IMR-90 (cell line): ENCODE measurements around the gene CYS1. TPM values are rescaled to one million over a fixed set of nuclear protein-coding genes. Genes with fewer than 3 reads are reported as not detected.
A peak's percentile ranks its signal among the peaks of the same experiment; 100 is the strongest.

Source experiments
- ATAC-seq: fragments of 200-7000 bp; cut with Tn5 transposase; 2 replicates; pipeline ENCODE4 v1.9.1; 2020; ENCODE audit warnings: low read depth, mild to moderate bottlenecking, moderate library complexity
- BruUV-seq: library from RNA; stranded (reverse); fragments of 400-500 nt; replicated peaks from 2 replicates; lab custom pipeline; 2021; lab: Mats Ljungman, UMichigan
- CTCF ChIA-PET: fragments of 300-600 bp; formaldehyde crosslinking; extraction: SDS; loops from one replicate; lab custom pipeline; 2021; ENCODE audit warnings: antibody characterized with exemption; lab: Yijun Ruan, JAX
- POLR2A ChIA-PET: fragments of 300-600 bp; sonication (Branson Sonifier 250); formaldehyde crosslinking; loops from one replicate; lab custom pipeline; 2022; ENCODE audit warnings: antibody characterized with exemption; ENCODE audit not compliant: unreplicated experiment; lab: Charles Lee
- DNase-seq: peaks from one replicate; pipeline ENCODE4 v3.0.0; 2013
- H2AFZ ChIP-seq: replicated peaks from 2 replicates; pipeline ENCODE3; 2013; ENCODE audit warnings: low read length, mild to moderate bottlenecking; ENCODE audit not compliant: poor library complexity
- H2AK5ac ChIP-seq: 2 replicates; pipeline ENCODE4 v1.6.1; 2013; ENCODE audit warnings: low read depth, low read length, inconsistent platforms
- H2AK9ac ChIP-seq: replicated peaks from 2 replicates; pipeline ENCODE3; 2013; ENCODE audit warnings: mild to moderate bottlenecking, low read depth, low read length, moderate library complexity; ENCODE audit not compliant: poor library complexity
- H2BK120ac ChIP-seq: 2 replicates; pipeline ENCODE4 v1.6.1; 2013; ENCODE audit warnings: low read depth, low read length, inconsistent platforms
- H2BK15ac ChIP-seq: 3 replicates; pipeline ENCODE4 v1.6.1; 2013; ENCODE audit warnings: low read depth, low read length, inconsistent platforms
- H2BK20ac ChIP-seq: 2 replicates; pipeline ENCODE4 v1.6.1; 2013; ENCODE audit warnings: low read depth, mild to moderate bottlenecking, inconsistent platforms, low read length, moderate library complexity
- H2BK5ac ChIP-seq: 2 replicates; pipeline ENCODE4 v1.6.1; 2013; ENCODE audit warnings: mild to moderate bottlenecking, low read depth, low read length, inconsistent platforms; ENCODE audit not compliant: poor library complexity, severe bottlenecking
- H3K14ac ChIP-seq: replicated peaks from 2 replicates; pipeline ENCODE4 v1.6.1; 2013; ENCODE audit warnings: low read depth, low read length, inconsistent platforms
- H3K18ac ChIP-seq: 2 replicates; pipeline ENCODE4 v1.6.1; 2013; ENCODE audit warnings: low read depth, low read length, control low read depth
- H3K23ac ChIP-seq: 2 replicates; pipeline ENCODE4 v1.6.1; 2013; ENCODE audit warnings: low read depth, low read length, inconsistent platforms
- H3K27ac ChIP-seq: 2 replicates; pipeline ENCODE4 v1.5.1; 2013; ENCODE audit warnings: mild to moderate bottlenecking, control low read depth, low read length; ENCODE audit not compliant: insufficient read depth
- H3K27me3 ChIP-seq: 2 replicates; pipeline ENCODE4 v1.6.1; 2013; ENCODE audit warnings: low read length; ENCODE audit not compliant: control insufficient read depth, insufficient read depth
- H3K36me3 ChIP-seq: 2 replicates; pipeline ENCODE4 v1.6.1; 2013; ENCODE audit warnings: low read length, mixed read lengths; ENCODE audit not compliant: control insufficient read depth, insufficient read depth
- H3K4ac ChIP-seq: 2 replicates; pipeline ENCODE4 v1.6.1; 2013; ENCODE audit warnings: low read depth, low read length, inconsistent platforms
- H3K4me1 ChIP-seq: 2 replicates; pipeline ENCODE4 v1.6.1; 2013; ENCODE audit warnings: low read length, mixed read lengths; ENCODE audit not compliant: control insufficient read depth, insufficient read depth
- H3K4me2 ChIP-seq: 2 replicates; pipeline ENCODE4 v1.6.1; 2013; ENCODE audit warnings: low read depth, mild to moderate bottlenecking, control low read depth, low read length, moderate library complexity
- H3K4me3 ChIP-seq: 2 replicates; pipeline ENCODE4 v1.5.1; 2013; ENCODE audit warnings: low read depth, mild to moderate bottlenecking, control low read depth, low read length, moderate library complexity; ENCODE audit not compliant: insufficient read depth
- H3K56ac ChIP-seq: 2 replicates; pipeline ENCODE4 v1.6.1; 2013; ENCODE audit warnings: low read length, inconsistent platforms; ENCODE audit not compliant: insufficient read depth; ENCODE audit errors: extremely low read depth
- H3K79me1 ChIP-seq, 2 experiments: 2 replicates each; pipeline ENCODE4 v1.6.1; 2013; ENCODE audit warnings: low read length in 2 of 2, inconsistent platforms in 1 of 2, low read depth in 1 of 2
- H3K9ac ChIP-seq: 2 replicates; pipeline ENCODE4 v1.6.1; 2013; ENCODE audit warnings: low read depth, low read length, control low read depth
- H3K9me1 ChIP-seq: 2 replicates; pipeline ENCODE4 v1.6.1; 2013; ENCODE audit warnings: low read length, inconsistent platforms; ENCODE audit not compliant: insufficient read depth
- H3K9me3 ChIP-seq: 2 replicates; pipeline ENCODE4 v1.6.1; 2013; ENCODE audit warnings: low read length; ENCODE audit not compliant: control insufficient read depth, insufficient read depth
- H4K20me1 ChIP-seq: 2 replicates; pipeline ENCODE4 v1.6.1; 2013; ENCODE audit warnings: low read length, inconsistent platforms; ENCODE audit not compliant: insufficient read depth
- H4K5ac ChIP-seq: 2 replicates; pipeline ENCODE4 v1.6.1; 2013; ENCODE audit warnings: mild to moderate bottlenecking, low read depth, low read length, control low read depth
- H4K8ac ChIP-seq, 2 experiments: 2 replicates each; pipeline ENCODE4 v1.6.1; 2013; ENCODE audit warnings: low read depth in 2 of 2, low read length in 2 of 2, control low read depth in 1 of 2, inconsistent platforms in 1 of 2
- H4K91ac ChIP-seq: 2 replicates; pipeline ENCODE4 v1.6.1; 2013; ENCODE audit warnings: low read depth, low read length, inconsistent platforms; ENCODE audit not compliant: insufficient read depth
- CTCF ChIP-seq: conservative IDR thresholded peaks from 2 replicates; pipeline ENCODE4 v1.5.1; 2012; ENCODE audit warnings: mild to moderate bottlenecking, low read depth, low read length, improper control_type of control experiment
- MAFK ChIP-seq: IDR thresholded peaks from 2 replicates; pipeline ENCODE4 v1.6.1; 2012; ENCODE audit warnings: low read depth, low read length, improper control_type of control experiment
- MAZ ChIP-seq: IDR thresholded peaks from 2 replicates; pipeline ENCODE4 v1.6.1; 2012; ENCODE audit warnings: low read depth, mild to moderate bottlenecking, low read length, improper control_type of control experiment, moderate library complexity, borderline replicate concordance
- NFE2L2 ChIP-seq: fragments of 150-350 bp; IDR thresholded peaks from 2 replicates; pipeline ENCODE4 v1.6.1; 2016; ENCODE audit warnings: low read depth, mild to moderate bottlenecking, low read length
- RAD21 ChIP-seq: IDR thresholded peaks from 2 replicates; pipeline ENCODE4 v1.6.1; 2012; ENCODE audit warnings: low read length, improper control_type of control experiment
- SMC3 ChIP-seq: fragments of 150-350 bp; IDR thresholded peaks from 2 replicates; pipeline ENCODE4 v1.6.1; 2016; ENCODE audit warnings: low read depth, mild to moderate bottlenecking, antibody characterized with exemption, low read length, moderate library complexity
- WGBS, 2 experiments: methylation state at CpG; one replicate each; pipeline versions ENCODE4 v1.1.5 to v1.1.7; 2013; ENCODE audit warnings: missing lambda C conversion rate in 2 of 2; ENCODE audit not compliant: insufficient read length in 1 of 2; ENCODE audit errors: extremely low coverage in 2 of 2; 5-methylcytosine and 5-hydroxymethylcytosine counted together
- dilution Hi-C: fragments of 300-500 bp; cut with HindIII; formaldehyde crosslinking; loops from one replicate; pipeline ENCODE4 v1.14.3; 2018; ENCODE audit warnings: low sequenced_read_pairs; ENCODE audit not compliant: unreplicated experiment
- in situ Hi-C: fragments of 300-500 bp; cut with MboI; formaldehyde crosslinking; loops from 3 replicates; pipeline ENCODE4 v1.14.3; 2019; ENCODE audit warnings: low sequenced_read_pairs, inconsistent platforms, mixed read lengths
- intact Hi-C: fragments of 100-400 bp; cut with micrococcal nuclease; formaldehyde crosslinking; loops from 2 replicates; pipeline ENCODE4 v1.10.0; 2022
- polyA plus RNA-seq, 3 experiments: library from polyadenylated mRNA; depleted of rRNA; stranded (reverse); fragments of >200 nt; gene quantifications; 2 replicates each; pipeline ENCODE4 v1.2.3, GENCODE V29; 2012; ENCODE audit warnings: low replicate concordance in 1 of 3
- total RNA-seq: library from RNA; depleted of rRNA; stranded (reverse); fragments of >200 nt; gene quantifications from 2 replicates; pipeline ENCODE4 v1.2.3, GENCODE V29; 2012

The CYS1 gene
- total and polyA plus RNA-seq, 2 of the 4 experiments (the other 2 are of a cell fraction): under 0.01 to 0.12 TPM

DNA sequence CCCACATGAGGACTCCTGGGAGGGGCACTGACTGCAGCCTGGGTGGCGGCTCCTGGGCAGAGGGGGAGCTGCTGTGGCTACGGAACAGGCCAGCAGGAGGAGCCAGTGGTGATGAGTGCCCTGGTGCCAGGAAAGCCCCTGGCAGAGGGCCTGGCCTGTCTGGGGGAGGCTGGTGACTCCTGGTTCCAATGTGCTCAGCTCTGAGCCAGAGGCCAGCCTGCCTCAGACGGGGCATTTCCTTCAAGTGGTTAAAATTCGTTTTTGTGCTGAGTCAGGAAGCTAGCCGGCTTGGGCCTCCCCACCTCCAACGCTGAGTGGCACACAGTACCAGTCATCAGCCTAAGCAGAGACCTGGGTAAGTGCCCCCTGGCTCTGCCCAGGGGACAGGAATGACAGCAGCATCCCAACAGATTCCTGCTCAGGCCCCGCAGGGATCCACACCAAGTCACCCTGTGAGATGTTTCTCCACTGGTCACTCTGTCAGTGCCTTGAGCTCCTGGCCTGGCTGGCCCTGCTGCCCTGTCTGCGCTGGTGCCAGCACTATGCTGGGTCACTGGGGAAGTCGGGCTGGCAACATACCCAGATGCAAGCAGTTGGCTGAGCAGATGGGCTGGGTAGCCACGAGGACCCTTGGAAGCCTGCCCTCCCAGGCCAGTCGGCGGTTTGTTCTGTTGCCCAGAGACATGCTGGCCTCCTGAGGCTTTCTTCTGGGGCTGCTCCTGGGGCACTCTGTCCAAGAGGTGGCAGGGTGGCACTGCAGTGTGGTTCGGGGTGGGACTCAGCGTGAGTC is 43.9 kb downstream of the CYS1 start:
- no peak overlapping the region for H3K56ac ChIP-seq
- peak overlapping the region; percentile 56; the same call in 1 of the 2 replicates for H3K4ac ChIP-seq
- no peak overlapping the region for H3K4me3 ChIP-seq
- TF ChIP-seq NFE2L2 (peak; percentile 60; the same call in 1 of the 2 replicates), MAZ (no peak), RAD21 (peak; percentile 34), CTCF (peak; percentile 52), MAFK (peak; percentile 96), SMC3 (peak; percentile 33; the same call in 1 of the 2 replicates)
- peak overlapping the region; percentile 2 for H2AK9ac ChIP-seq
- no peaks in the 10 kb centered on the region for H3K27me3 ChIP-seq
- no peak overlapping the region for H3K27ac ChIP-seq
- 0 out of 2 replicates have a peak overlapping the region, but pooled peaks have one; percentile 23 for H2BK20ac ChIP-seq
- in situ Hi-C loops (no loop called here), dilution Hi-C loops (no loop called here), intact Hi-C loops (no loop called here)
- H3K9me1 ChIP-seq: peaks cover 7% of the 10 kb centered on the region; the same call in 1 of the 2 replicates
- ChIA-PET CTCF (interaction anchor here (0.8 kb wide), 2 partner anchors 40 to 66 kb away, joined by 3 to 4 read pairs; no protein-coding TSS in a partner anchor), POLR2A (no interaction called here)
- H4K5ac ChIP-seq: no peak overlapping the region
- no peaks in the 10 kb centered on the region for H3K36me3 ChIP-seq
- peak overlapping the region; percentile 2 for H2AFZ ChIP-seq
- H3K9me3 ChIP-seq: no peaks in the 10 kb centered on the region
- DNase-seq (peak; percentile 63), ATAC-seq (peak; percentile 61)
- peak overlapping the region; percentile 56 for H2AK5ac ChIP-seq
- no peak overlapping the region for H3K4me2 ChIP-seq
- H4K8ac ChIP-seq: 0 out of 4 replicates have a peak overlapping the region, but pooled peaks of 1 of the 2 experiments have one; percentile 2
- H3K14ac ChIP-seq: no peak overlapping the region
- H4K91ac ChIP-seq: 0 out of 2 replicates have a peak overlapping the region, but pooled peaks have one; percentile 11
- peaks cover 9% of the 10 kb centered on the region; the same call in 1 of the 2 replicates for H3K4me1 ChIP-seq
- H4K20me1 ChIP-seq: no peaks in the 10 kb centered on the region
- BruUV-seq: no TSS peak
- H2BK5ac ChIP-seq: no peak overlapping the region
- H3K9ac ChIP-seq: no peak overlapping the region
- no peak overlapping the region for H3K23ac ChIP-seq
- H2BK120ac ChIP-seq: peak overlapping the region; percentile 30
- no peak overlapping the region for H3K18ac ChIP-seq
- peak overlapping the region; percentile 32; the same call in 1 of the 3 replicates for H2BK15ac ChIP-seq
- H3K79me1 ChIP-seq: no peaks in the 10 kb centered on the region
- 72% methylated on average over 7 of the region's 14 CpGs; no CpG with 5 or more reads in 1 of the 2 experiments for WGBS, 2 experiments
